ENCODE results near the gene CD300LG.

CD300LG gene

DNA sequence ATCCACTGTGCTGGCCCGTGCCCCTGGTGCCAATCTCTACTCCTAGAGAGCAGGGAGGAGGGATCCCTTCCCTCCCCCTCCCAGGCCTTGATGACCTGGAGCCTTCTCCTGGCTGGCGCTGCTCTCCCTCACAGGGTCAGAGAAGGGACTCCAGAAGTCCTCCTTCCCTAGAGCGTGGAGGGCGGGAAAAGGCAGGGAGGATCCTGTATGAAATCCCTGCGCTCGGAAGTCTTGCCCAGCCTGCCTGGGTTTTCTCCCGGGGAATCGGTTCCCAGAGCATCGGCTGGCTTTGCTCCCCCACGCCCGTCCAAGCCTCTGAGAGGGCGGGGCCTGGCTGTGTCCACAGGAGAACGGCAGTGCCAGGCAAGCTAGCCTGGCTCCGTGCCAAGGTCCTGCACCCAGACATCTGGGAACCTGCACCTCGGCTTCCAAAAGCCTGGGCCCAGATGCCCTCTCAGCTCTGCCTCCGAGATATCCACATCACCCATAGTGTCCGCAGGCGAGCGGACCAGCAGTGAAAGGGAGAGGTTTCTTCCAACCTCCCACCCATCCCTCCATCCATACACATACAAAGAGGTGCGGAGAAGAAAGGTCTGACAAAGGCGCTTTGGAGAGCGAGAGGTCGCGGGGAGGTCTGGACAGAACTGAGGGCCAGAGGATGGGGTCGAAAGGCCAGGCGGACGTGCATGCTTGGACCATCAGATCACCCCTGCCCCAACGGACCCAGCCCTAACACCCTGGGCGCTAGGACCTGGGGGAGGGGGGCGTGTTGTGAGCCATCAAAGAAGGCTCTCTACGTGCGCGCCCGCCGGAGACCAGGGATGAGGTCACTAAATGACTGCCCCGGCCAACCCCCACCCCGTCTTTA is 59.2 kb downstream of the CD300LG start:
- DNase-seq (ENCODE audit: low read depth in 2 of 2): no peak

DNA sequence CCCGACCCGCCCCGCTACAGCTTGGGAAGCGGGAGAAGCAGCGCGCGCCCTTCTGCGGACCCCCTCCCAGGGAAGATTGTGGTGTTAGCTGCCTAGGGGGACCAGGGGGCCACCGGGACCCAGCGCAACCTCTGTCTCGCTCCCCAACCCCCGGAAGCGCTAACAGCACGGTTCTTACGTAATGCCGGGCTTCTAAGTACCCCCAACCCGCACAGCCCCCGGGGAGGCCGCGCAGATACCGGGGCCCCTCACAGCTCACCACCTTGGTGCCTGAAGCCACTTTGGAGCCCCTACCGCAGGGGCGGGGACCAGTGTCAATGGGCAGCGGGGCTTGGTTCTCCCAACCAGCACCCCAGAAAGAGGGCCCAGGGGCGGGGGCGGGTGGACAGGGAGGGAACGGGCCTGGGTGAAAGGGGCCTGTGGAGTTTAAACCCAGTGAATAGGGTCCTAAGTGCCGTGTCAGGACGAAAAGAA is 60.0 kb downstream of the CD300LG start:
- DNase-seq (ENCODE audit: low read depth in 2 of 2): no peak

DNA sequence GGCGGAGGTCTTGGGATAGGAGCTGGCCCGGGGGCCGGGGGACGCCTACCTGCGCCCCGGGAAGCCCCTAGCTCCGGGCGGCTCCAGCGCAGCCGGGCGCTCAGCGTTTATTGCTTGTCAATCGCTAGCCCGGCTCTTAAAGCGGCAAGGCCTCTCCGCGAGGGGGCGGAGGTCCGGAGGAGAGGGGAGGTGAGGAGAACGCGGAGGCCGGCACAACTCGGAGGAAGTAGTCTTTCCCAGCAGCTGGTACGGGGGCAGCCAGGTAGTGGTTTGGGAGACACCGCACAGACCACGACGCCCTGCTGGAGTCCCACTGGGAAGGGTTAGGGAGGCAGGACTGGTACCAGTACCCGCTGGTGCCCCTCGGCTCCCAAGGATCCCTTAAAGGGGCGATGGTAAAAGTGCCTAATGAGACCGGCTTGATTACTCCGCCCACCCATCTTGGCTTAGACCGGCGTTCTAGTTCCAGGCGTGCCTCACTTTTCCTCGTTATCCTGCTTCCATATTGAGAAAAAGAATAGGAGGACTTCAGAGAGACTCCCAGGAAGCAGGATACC is 60.5 kb downstream of the CD300LG start, which contains the start of gene MPP2:
Gene MPP2 (minus strand): TSS at position 112 of the 557 bp plus-strand sequence. CDS start 3,076 bp downstream, outside the sequence.
- DNase-seq (ENCODE audit: low read depth in 2 of 2): peak; percentile 34 to 48

DNA sequence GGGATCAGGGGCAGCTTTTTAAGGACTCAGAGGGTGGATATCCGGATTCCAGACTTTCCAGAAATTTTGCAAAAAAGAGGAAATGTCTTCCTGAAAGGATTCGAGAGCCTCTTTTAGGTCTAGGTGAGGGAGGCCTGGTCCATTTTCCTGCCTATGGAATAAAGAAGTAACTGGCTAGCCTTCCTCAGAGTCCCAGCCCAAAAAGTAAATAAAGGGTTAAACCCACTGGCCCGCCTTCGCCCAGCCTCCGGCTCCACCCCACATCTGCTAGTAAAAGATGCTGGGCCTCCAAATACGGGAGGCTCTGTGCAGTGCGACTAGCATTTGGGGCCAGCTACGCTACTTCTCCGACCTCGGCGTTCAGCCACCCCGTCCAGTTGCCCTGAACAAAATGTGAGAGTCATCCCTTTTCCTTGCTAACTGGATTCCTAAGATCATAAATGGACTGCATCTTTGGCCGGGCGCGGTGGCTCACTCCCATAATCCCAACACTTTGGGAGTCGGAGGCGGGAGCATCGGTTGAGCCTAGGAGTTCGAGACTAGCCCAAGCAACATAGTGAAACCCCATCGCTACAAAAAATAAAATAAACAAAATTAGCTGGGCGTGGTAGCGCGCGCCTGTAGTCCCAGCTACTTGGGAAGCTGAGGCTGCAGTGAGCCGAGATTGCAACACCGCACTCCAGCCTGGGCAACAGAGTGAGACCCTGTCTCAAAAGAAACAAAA is 61.2 kb downstream of the CD300LG start:
- DNase-seq (ENCODE audit: low read depth in 2 of 2): peak; percentile 23 to 44

DNA sequence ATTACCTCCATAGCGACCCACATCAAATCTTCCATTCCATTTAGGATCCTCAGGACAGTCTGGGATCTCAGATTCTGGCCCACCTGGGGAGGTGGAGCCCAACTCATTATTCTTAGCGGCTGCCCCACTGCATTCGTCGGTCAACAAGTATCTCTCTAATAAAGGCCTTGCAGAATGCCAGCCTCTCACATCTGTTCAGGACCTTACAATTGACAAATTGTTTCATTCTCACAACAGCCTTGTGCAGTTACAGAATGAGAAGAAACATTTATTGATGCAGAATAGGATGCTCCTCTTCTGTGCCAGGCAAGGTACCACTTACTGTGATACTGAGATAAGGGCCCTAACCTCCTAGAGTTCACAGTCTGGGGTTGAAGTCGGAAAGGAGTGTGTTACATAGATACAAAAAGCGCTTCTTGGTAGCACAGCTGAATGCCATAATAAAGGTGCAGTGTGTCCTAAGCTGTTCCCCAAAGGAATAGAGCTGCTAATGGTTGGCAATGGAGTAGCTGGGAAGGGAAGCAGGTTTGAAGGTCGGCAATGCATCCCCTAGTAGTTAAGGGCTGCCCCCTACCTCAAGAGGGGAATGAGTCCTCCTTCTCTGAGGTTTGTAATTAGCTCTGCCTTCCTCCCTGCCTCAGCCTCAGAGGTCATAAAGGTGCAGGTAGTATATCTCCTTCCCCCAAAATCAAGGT is 62.7 kb downstream of the CD300LG start:
- no peak for DNase-seq (ENCODE audit: low read depth in 2 of 2)

DNA sequence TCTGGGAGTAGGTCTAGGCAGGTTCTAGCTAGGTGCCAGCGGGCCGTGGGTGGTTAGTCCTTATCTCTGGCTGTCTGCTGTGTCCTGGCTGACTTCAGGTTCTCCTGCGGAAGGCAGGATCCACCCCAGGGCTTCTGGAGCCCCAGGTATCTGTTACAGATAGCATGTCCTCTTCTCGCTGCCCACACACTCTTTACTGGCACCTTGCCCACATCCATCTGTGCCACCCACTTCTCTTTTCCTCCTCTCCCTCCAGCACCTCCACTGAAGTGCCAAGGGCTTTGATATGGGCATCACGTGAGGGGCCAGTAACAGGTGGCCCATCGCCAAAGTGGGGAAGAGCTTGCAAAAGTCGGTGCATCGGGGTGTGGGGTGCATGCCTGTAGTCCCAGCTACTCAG is 64.9 kb downstream of the CD300LG start:
- DNase-seq (ENCODE audit: low read depth in 2 of 2): no peak

DNA sequence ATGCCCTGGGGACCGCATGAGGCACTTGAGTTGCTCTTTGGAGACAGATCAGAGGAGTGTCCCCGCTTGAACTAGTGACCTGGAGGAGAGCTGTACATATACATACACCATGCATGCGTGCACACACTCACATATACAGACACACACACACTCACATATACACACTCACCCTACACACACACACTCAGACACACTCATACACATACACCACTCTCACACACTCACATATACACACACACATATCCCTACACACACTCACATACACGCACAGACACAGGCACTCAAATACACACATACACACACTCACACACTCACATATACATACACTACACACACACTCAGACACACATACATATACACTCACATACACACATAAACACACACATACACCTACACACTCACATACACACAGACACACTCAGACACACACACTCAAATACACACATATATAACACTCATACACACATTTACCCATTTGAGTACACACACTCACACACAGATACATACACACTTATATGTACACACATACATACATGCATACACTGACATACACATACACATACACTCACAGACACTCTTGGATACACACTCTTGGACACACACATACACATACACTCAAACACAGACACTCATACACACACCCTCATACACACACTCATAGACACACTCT is 65.8 kb downstream of the CD300LG start:
- no peak for DNase-seq (ENCODE audit: low read depth in 2 of 2)
